ENCODE measurements around the gene SHC4.
"Not testable (repeated sequence)": the region's sequence is repeated elsewhere in the genome, so short reads cannot be mapped to it uniquely, and the experiment has no call there.

SHC4 gene, protein sequence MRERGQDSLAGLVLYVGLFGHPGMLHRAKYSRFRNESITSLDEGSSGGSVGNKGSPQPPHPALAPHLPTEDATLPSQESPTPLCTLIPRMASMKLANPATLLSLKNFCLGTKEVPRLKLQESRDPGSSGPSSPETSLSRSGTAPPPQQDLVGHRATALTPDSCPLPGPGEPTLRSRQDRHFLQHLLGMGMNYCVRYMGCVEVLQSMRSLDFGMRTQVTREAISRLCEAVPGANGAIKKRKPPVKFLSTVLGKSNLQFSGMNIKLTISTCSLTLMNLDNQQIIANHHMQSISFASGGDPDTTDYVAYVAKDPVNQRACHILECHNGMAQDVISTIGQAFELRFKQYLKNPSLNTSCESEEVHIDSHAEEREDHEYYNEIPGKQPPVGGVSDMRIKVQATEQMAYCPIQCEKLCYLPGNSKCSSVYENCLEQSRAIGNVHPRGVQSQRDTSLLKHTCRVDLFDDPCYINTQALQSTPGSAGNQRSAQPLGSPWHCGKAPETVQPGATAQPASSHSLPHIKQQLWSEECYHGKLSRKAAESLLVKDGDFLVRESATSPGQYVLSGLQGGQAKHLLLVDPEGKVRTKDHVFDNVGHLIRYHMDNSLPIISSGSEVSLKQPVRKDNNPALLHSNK

GRCh38 chr15:48963524-48964113, at the start of gene SHC4:
Gene SHC4, minus strand, starts transcription at chr15:48963919. Its CDS starts 904 bp downstream, at chr15:48963015.
- DNase-seq (ENCODE audit: low read depth): no peak

DNA sequence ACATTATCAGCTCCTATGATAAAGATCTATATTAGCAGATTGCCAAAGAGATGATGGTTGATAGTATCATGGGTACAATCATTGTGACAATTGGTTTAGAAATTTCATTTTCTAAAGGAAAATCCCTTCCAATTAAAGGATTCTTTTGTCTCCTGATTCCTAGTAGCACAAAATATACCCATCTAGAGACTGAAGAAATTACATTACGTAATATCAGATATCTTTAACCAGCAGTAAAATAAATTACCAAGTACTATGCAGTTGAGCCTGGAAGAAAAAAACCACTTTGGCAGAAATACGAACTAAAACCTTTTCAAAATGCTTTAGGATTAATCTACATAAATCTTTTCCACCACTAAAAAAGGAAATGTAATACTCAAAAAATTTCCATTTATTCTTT, 35.6 kb upstream of the SHC4 start:
- no peak for DNase-seq (ENCODE audit: low read depth)

DNA sequence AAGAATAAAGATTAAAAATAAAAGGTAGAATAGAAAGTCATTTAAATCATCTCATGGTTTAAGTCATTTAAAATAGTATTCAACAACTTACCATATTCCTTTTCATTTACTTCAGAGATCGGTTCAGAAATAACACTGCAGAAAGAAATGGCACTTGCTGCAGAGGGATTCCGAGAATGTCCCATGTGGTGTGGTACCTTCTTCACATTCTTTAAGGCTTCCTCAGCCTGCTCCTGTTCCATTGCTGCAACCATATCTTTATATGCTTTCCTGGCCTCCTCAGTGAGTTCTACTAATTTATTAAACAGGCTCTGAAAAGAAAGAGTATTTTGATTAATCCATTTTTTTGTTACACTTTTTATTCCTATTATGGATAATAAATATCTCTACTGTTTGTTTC, 32.6 kb upstream of the SHC4 start:
- DNase-seq (ENCODE audit: low read depth): no peak

GRCh38 chr15:48993380-48993779, 29.7 kb upstream of the SHC4 start:
- DNase-seq (ENCODE audit: low read depth): no peak

DNA sequence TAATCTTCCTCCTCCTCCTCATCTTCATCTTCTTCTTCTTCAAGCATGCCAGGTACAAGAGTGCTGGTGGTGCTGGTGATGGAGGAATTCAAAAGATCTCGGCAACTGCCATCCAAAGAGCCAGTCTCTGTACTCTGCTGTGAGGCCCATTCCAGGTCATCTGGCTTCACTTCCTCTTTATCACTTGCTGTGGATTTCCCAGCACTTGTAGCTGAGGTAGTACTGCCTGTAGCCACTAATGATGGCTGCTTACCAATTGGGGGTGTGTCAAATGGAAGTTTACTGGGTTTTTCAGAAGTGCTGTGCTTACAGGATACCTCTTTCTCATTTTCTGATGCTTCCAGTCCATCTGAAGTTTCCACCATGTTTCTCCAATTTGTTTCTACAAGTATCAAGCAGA, 28.8 kb upstream of the SHC4 start:
- no peak for DNase-seq (ENCODE audit: low read depth)

DNA sequence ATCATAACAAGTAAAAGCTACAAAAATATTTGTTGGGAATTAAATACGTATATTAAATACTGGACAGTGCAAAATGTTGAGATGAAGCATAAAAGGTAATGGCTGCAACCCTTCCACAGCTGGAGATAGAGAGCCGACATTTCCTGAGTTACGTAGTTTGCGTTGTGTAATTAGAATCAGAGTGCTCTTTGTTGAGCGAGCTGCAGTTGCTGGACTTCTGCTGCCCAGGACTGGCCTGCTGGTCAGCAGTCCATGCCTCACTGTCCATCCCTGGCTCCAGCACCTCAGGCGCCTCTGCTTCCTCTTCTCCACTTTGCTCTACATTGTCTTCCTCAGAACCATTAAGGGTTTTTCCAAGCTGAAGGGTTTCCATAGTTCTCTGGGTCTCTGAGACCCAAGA, 28.4 kb upstream of the SHC4 start:
- DNase-seq (ENCODE audit: low read depth): no peak

GRCh38 chr15:48989170-48989569, 25.5 kb upstream of the SHC4 start:
- DNase-seq (ENCODE audit: low read depth): no peak

DNA sequence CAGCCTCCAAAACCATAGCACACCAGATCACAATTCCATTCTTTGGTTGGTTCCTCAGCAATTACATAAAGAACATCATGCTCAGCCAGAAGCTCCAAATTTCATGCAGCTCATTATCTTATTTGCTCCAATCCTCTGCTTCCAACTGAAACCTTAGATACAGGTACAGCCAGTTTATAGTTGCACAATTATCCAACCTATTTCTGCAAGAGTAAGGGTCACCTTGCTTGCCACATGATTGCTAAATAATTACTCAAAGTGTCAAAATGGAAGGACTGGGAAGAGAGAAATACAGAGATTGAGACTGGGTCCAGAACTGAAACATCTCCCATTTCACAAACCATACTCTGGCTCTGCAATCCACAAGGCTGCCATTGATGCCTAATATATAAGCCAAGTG, 23.4 kb upstream of the SHC4 start:
- no peak for DNase-seq (ENCODE audit: low read depth)

- DNase-seq (ENCODE audit: low read depth): no peak
Measured at GRCh38 chr15:48986240-48986639, 22.5 kb upstream of the SHC4 start.

- DNase-seq (ENCODE audit: low read depth): no peak
Measured at GRCh38 chr15:48985516-48985915, 21.8 kb upstream of the SHC4 start.

- no peak for DNase-seq (ENCODE audit: low read depth)
Measured at GRCh38 chr15:48984811-48985352, 21.2 kb upstream of the SHC4 start.

GRCh38 chr15:48984021-48984710, 20.4 kb upstream of the SHC4 start:
- DNase-seq (ENCODE audit: low read depth): no peak

GRCh38 chr15:48983300-48983699, 19.6 kb upstream of the SHC4 start:
- no peak for DNase-seq (ENCODE audit: low read depth)

GRCh38 chr15:48981941-48982340, 18.2 kb upstream of the SHC4 start:
- DNase-seq (ENCODE audit: low read depth): no peak

DNA sequence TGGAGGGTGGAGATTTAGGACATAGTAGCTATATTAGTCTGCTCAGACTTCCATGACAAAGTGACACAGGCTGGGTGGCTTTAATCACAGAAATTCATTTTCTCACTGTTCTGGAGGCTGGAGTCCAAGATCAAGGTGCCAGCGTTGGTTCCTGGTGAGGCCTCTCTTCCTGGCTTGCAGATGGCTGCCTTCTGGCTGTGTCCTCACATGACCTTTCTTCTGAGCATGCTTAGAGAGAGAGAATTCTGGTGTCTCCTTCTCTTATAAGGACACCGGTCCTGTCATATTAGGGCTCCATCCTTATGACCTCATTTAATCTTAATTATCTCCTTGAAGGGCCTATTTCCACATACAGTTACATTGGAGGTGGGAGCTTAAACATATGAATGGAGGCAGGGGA, 14.9 kb upstream of the SHC4 start:
- no peak for DNase-seq (ENCODE audit: low read depth)

- DNase-seq (ENCODE audit: low read depth): no peak
Measured at GRCh38 chr15:48976444-48977088, 12.8 kb upstream of the SHC4 start.

DNA sequence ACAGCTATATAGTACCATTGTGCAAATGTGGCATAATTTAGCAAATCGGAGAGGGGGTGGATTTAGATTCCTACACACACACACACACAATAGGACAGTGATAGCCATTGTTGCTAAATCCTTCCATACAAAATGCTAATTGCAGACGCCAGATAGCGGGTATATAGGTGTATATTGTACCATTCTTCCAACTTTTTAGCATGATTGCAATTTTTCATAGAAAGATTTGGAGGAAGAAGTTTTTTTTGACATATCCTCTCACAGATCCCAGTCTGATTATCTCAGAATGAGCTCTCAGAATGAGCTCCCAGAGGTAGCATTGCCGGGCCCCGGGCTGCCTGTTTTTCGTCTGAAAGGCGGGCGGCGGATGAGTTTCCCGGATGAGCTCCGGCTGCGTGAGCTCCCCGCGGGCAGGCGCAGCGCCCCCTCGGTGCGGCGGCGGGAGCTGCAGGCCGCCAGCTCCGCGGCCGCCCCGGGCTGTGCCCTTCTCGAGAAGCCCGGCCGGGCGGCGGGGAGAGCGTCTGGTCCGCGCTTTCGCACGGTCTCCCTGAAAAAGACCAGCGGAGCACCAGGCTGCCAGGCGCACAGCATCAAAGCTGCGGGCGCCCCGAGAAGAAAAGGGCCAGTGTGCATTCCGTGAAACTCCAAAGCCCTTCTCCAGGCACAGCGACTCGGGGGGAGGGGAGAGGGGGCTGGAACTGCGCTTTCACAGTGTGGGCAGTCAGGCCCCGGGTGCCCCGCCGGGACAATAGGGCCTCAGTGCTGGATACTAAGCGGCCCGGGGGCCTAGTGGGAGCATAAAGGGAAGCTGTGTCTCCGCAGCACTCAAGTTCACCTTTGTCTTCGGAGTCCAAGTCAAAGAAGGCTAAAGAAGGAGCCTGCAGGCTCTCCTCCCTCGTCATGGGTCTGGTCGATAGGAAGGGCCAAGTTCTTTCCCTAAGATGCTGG, 12.0 kb upstream of the SHC4 start:
- peak; percentile 52 for DNase-seq (ENCODE audit: low read depth)

GRCh38 chr15:48974882-48975281, 11.2 kb upstream of the SHC4 start:
- DNase-seq (ENCODE audit: low read depth): no peak

- no peak for DNase-seq (ENCODE audit: low read depth)
Measured at GRCh38 chr15:48972750-48973503, 9.2 kb upstream of the SHC4 start.

DNA sequence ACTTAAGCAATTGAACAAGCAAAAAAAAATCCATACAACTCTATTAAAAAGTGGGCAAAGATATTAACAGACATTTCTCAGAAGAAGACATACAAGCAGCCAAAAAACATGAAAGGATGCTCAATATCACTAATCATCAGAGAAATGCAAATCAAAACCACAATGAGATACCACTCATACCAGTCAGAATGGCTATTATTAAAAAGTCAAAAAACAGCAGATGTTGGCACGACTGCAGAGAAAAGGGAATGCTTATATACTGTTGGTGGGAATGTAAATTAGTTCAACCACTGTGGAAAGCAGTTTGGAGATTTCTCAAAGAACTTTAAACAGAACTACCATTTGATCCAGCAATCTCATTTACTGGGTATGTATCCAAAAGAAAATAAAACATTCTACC, 7.2 kb upstream of the SHC4 start:
- not testable (repeated sequence) for DNase-seq (ENCODE audit: low read depth)
